Stimulated activated CD8-positive, alpha-beta memory T cell treated with anti-CD3 and anti-CD28 coated beads, Interleukin-12 subunit alpha, Interleukin-12 subunit beta, amount 100 ng/mL, for 24 hours (primary cell): Measurements from ENCODE around the gene TUB.

Experiments
- DNase-seq: peaks from one replicate; pipeline ENCODE4 v3.0.0-alpha.2; 2020; ENCODE audit errors: extremely low read depth

The TUB gene

GRCh38 chr11:8043756-8044155 is 37.3 kb upstream of the TUB start:
- no peak for DNase-seq

DNA sequence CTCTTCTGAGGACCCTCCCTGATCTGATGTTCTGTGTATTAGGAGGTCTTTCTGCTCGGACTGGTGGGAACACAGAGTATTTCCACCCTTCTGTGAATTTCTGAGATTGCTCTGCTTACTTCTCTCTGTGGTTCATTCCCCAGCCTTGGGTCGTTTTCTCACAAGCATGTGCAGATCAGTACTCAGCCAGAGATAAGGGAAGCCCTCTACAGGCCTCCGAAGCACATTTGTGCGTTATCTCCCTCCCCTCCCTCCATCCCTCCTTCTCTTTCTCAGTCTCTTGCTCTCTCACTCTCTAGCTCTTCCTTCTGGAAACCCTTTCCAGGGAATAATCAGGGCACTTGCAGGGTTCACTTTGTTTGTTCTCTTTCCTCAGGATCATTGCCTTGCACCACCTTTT is 35.2 kb upstream of the TUB start:
- no peak for DNase-seq

GRCh38 chr11:8047382-8047781 is 33.6 kb upstream of the TUB start:
- DNase-seq: no peak

DNA sequence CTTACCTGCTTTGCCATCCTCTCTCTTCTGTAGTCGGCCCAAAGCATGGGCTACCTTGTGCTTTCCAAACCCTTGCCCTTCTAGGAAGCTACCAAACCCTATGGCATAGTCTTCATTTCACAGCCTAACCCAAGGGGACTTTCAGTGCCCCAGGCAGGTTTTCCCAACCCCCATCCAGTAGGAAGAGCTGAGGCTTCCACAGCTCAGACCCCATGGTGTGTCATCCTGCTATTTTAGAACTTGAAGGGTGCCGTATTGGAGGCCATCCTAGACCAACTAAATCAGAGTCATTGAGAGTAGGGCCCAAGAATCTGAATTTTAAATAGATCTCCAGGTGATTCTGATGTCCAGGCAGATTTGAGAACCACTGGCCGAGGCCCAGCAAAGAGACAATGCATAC is 31.9 kb upstream of the TUB start:
- DNase-seq: no peak

DNA sequence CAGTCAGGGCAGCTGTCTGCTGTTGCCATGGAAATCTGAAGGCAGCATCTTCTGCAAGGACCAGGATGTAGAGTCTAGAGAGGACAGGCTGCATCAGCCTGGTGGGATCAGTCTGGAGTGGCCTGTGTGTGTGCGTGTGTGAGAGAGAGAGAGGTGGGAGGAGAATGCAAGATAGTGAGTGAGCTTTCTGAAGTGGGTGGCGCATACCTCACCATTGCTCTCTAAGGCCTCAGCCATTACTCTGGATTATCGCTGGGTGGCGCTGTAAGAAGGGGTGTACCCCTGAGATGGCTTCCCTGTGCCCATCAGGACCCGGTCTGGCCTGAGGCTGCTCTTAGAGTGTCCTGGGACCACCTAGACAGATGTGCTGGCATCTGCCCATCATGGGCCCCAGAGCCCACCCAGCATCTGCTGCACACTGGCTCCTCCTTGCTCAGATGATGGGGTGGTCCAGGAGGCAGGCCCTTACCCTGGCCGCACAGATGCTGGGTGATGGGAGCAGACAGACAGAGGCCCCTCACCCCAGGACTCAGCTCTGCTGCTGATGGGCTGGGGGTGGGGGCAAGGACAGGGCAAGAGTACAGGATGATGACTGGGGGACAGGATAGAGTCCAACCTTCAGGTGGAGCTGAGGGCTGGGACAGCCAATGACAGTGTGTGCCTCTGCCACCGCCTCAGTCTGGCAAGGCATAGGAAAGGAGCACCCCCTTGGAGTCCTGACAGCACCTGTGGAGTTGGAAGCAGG is 25.7 kb upstream of the TUB start:
- DNase-seq: no peak

- no peak for DNase-seq
Observed at GRCh38 chr11:8055836-8056526, 25.0 kb upstream of the TUB start.

- DNase-seq: no peak
Observed at GRCh38 chr11:8056810-8057463, 24.1 kb upstream of the TUB start.

- DNase-seq: no peak
Observed at GRCh38 chr11:8058216-8058615, 22.8 kb upstream of the TUB start.

DNA sequence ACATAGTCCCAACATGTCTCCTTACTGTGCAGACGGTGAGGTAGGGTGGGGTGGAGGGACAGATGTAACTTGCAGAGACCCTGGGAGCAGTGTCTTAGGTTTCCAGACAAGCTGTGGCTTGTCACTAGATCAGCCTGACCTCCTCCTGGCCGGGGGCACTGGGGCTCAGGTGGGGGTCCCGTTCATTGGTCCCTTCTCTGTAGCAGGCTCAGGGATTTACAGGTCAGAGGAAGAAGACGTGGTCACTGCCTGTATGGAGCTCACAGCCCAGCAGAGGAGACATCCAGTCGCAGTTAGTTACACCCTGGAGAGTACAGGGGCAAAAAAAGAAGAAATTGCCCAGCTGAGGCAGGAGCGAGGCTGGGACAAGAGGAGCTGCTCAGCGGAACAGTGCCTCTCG is 22.0 kb upstream of the TUB start:
- DNase-seq: no peak

DNA sequence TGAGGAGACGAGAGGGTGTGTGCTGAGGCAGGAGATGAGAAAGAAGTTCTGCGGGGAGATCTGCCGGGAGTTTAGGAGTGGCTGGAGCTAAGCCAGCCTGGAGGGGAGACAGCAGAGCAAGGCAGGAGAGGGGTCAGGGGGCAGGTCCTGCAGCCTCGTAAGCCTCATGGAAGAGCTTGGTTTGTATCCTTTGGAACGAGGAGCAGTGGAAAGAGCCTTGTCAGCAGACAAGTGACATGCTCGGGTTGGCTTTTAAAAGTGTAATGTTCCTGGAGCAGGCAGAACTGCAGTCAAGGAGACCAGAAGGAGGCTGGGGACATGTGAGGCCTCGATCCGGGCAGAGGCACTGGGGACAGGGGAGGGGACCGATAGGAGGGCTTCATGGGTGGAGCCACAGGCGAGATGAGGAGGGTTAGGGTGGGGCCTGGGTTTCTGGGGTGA is 21.4 kb upstream of the TUB start:
- no peak for DNase-seq

DNA sequence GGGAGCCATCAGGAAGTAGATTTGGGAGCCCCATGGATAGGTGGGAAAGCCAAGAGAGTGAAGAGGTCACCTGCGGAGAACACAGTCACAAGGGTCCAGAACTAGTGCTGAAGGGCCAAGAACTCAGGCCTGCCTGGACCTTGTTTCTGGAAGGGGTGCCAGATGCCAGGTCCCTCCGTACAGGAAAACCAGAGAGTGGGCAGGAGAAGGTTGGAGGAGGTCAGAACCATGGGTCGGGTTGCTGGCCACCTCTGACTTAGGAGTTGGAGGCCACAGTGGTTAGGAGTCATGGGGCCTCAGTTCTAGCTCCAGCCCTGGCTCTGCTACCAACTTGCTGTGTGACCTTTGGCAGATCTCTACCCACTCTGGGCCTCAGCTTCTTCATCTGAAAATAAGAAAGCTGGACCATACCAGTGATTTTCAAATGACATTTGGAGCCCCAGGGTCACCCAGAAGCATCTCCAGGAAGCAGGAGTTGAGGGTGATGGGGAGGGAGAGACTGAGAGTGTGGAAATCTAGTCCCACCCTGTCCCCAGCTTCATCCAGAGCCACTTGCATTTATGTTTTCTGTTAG is 20.8 kb upstream of the TUB start:
- no peak for DNase-seq

DNA sequence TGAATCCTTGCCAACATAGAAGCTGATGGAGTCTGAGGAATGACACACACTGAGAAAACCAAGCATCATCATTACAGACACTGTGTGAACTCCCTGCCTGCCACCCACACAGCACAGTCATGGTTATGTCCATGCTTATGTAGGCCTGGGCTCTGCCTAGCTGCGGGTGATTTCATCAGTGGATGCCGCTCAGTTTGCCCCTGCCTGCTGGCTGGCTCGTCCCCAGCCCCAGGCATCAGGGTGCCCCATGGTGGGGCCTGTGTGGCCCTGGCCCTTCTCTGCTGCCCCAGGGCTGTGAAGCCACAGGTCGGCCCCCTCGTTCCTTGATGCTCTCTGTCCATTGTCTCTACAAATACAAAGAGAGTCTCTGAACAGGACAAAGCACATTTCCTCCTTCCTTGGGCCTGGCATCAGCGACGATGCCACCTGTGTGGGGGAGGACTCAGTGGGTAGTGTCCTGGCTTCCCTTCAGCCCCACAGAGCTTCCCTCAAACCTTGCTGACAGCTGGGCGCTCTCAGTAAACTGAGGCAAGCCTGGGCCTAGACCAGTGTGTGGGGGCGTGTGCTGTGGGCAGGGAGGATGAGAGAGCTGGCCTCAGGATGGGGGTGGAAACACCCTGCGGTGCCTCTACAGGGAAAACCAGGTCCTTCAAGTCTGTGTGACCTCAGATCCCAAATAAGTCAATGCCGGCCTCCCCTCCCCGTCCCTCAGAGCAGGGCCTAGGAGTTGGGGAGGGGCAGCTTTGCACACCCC is 20.0 kb upstream of the TUB start:
- DNase-seq: no peak

- no peak for DNase-seq
Observed at GRCh38 chr11:8061555-8062428, 19.2 kb upstream of the TUB start.

DNA sequence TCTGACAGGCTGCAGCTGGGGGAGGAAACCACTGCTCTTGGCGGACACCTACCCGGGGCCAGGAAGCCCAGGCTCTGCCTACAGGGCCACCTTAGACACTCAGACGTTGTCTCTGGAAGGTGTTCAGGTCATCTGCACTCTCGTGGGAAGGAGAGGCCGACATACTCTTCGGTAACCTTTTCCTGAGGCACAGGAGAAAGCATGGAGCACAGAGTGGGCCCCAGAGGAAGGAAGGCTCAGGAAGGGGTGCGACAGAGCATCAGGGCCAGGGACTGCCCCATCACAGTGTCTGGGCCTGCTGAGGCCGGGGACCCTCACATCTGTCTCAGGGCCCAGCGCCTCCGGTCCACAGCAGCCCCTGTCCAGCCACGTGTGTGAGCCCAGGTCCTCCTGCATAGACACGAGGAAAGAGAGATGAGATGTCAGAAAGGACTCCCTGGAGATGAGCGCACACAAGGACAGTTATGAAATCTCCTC is 18.2 kb upstream of the TUB start:
- DNase-seq: no peak

DNA sequence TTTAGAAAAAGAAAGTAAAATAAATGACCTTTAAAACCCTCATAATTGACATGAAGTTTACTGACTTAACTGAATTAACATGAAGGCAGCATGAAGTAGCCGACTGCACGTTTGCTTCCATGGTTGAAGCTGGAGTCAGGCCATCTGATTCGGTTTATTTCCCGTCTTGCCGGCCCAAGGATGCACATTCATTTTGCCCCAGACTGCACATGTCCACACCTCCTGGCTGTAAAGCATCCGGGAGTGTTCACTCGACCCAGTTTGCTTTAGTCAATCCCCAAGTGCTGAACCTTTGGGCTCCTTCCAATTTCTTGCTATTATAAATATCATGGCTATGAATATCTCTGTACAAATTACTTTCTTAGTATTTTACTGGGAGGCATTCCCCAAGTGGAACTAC is 17.7 kb upstream of the TUB start:
- no peak for DNase-seq

DNA sequence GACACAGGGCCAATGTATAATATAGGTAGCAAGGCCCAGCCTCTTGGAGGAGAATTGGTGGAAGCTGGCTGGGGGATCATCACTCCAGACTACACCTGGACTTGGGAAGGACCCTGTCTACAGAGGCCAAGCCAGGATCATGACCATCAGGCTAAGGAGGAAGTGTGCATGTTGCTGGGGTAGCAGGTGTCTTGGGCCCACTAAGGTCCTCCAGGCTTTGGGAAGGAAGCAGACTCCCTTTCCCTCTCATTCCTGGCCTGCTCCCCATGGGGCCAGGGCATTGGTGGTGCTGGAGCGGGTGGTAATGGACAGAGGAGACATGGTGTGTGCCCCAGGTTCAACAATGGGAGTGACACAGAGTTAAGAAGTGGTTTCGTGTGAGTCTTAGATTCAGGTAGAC is 16.0 kb upstream of the TUB start:
- DNase-seq: no peak

- DNase-seq: no peak
Observed at GRCh38 chr11:8066036-8066910, 14.7 kb upstream of the TUB start.

DNA sequence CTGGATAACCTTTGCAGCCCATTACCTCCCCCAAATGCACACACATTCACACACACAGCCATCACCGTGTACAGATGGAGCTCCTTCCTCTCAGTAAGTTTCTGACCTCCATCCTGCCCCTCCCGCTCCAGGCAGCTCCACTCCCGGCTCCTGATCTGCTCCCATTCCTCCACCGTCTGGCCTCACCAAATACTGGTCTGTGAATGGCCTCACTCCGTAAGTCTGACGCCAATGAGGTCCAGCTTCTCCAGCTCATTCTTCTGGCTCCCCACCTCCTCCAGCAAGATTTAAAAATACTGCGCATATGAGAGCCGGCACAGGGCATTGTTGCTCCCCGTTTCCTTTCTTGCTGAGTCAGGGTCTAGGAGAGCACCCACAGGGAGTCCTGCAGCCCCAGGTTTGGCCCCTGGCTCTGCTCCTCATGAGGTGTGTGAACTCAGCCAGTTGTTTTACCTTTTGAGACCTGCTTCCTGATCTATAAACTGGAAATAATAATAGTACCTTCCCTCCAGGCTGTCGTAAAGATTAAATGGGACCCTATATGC is 14.0 kb upstream of the TUB start:
- no peak for DNase-seq

DNA sequence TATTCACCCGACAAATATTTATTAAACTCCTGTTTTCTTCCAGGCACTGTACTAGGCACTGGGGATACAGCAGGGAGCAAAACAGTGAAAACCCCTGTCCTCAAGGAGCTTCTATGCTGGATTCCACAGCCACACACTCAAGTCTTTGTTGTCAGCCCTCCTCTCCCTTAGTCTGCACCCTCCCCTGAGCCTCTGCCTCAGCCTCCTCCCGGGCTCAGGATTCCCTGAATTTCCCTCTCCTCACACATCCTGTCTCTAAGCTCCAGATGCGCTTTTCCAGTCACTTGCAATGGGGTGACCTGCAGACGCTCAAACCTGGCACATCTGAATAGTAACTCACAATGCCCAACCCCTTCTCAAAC is 13.5 kb upstream of the TUB start:
- DNase-seq: no peak
